ENCODE data around the gene KRTAP5-4. TPM values are rescaled to one million over a fixed set of nuclear protein-coding genes. Genes with fewer than 3 reads are reported as not detected.

Gene KRTAP5-4
- total RNA-seq, 1 donor from 2014 or later: not detected

GRCh38 chr11:1656670-1657069 lies 34.7 kb upstream of the KRTAP5-4 start:
- Histone ChIP-seq H3K27me3 (ENCODE audit: insufficient read depth, low read length) (peaks cover 17% of the 10 kb centered on the region), H2AFZ (ENCODE audit: low read depth, low read length) (no peak overlapping the region), H3K4me2 (ENCODE audit: low read length) (no peak overlapping the region), H3K4me1 (ENCODE audit: insufficient read depth, low read length) (no peaks in the 10 kb centered on the region), H3K9me3 (ENCODE audit: insufficient read depth, low read depth, low read length) (no peaks in the 10 kb centered on the region), H3K79me2 (ENCODE audit: insufficient read depth, low read length) (no peaks in the 10 kb centered on the region), H3K4me3 (ENCODE audit: insufficient read depth, low read depth, low read length) (no peak overlapping the region), H3K27ac (ENCODE audit: low read depth, low read length) (no peak overlapping the region), H3K36me3 (ENCODE audit: insufficient read depth, low read length) (no peaks in the 10 kb centered on the region), H4K20me1 (ENCODE audit: insufficient read depth, low read length) (no peaks in the 10 kb centered on the region), H3K9ac (ENCODE audit: low read length) (no peak overlapping the region)
- H3K9me3 Mint-ChIP-seq (ENCODE audit: unreplicated experiment): no peaks in the 10 kb centered on the region
- no peak overlapping the region for H3K27ac Mint-ChIP-seq (ENCODE audit: unreplicated experiment)
- peaks cover 3% of the 10 kb centered on the region for H3K36me3 Mint-ChIP-seq (ENCODE audit: low read depth, unreplicated experiment)
- H3K27me3 Mint-ChIP-seq (ENCODE audit: low read depth, unreplicated experiment): peaks cover 61% of the 10 kb centered on the region
- no peak overlapping the region for H3K4me3 Mint-ChIP-seq (ENCODE audit: unreplicated experiment)
- TF ChIP-seq EZH2 (IDR thresholded peaks at IDR 0.05; ENCODE audit: insufficient read depth, low read length) (no peak), CTCF (IDR thresholded peaks at IDR 0.05; ENCODE audit: insufficient read depth, low read depth, low read length) (no peak)
- FAIRE-seq (no peak), DNase-seq (ENCODE audit: low read depth) (no peak)
- no peaks in the 10 kb centered on the region for H3K4me1 Mint-ChIP-seq (ENCODE audit: low read depth, unreplicated experiment)

- Histone ChIP-seq H3K36me3 (ENCODE audit: insufficient read depth, low read length) (no peaks in the 10 kb centered on the region), H3K4me3 (ENCODE audit: insufficient read depth, low read depth, low read length) (no peak overlapping the region), H3K9ac (ENCODE audit: low read length) (no peak overlapping the region), H2AFZ (ENCODE audit: low read depth, low read length) (no peak overlapping the region), H3K4me2 (ENCODE audit: low read length) (no peak overlapping the region), H4K20me1 (ENCODE audit: insufficient read depth, low read length) (no peaks in the 10 kb centered on the region), H3K79me2 (ENCODE audit: insufficient read depth, low read length) (no peaks in the 10 kb centered on the region), H3K9me3 (ENCODE audit: insufficient read depth, low read depth, low read length) (no peaks in the 10 kb centered on the region), H3K27me3 (ENCODE audit: insufficient read depth, low read length) (peaks cover 18% of the 10 kb centered on the region), H3K27ac (ENCODE audit: low read depth, low read length) (no peak overlapping the region), H3K4me1 (ENCODE audit: insufficient read depth, low read length) (no peaks in the 10 kb centered on the region)
- Mint-ChIP-seq H3K4me3 (ENCODE audit: unreplicated experiment) (no peak overlapping the region), H3K36me3 (ENCODE audit: low read depth, unreplicated experiment) (peaks cover 3% of the 10 kb centered on the region), H3K9me3 (ENCODE audit: unreplicated experiment) (no peaks in the 10 kb centered on the region), H3K4me1 (ENCODE audit: low read depth, unreplicated experiment) (no peaks in the 10 kb centered on the region), H3K27ac (ENCODE audit: unreplicated experiment) (no peak overlapping the region), H3K27me3 (ENCODE audit: low read depth, unreplicated experiment) (peaks cover 64% of the 10 kb centered on the region)
- TF ChIP-seq CTCF (IDR thresholded peaks at IDR 0.05; ENCODE audit: insufficient read depth, low read depth, low read length) (no peak), EZH2 (IDR thresholded peaks at IDR 0.05; ENCODE audit: insufficient read depth, low read length) (no peak)
- FAIRE-seq (no peak), DNase-seq (ENCODE audit: low read depth) (no peak)
Measured at GRCh38 chr11:1656061-1656441, 34.1 kb upstream of the KRTAP5-4 start.

DNA sequence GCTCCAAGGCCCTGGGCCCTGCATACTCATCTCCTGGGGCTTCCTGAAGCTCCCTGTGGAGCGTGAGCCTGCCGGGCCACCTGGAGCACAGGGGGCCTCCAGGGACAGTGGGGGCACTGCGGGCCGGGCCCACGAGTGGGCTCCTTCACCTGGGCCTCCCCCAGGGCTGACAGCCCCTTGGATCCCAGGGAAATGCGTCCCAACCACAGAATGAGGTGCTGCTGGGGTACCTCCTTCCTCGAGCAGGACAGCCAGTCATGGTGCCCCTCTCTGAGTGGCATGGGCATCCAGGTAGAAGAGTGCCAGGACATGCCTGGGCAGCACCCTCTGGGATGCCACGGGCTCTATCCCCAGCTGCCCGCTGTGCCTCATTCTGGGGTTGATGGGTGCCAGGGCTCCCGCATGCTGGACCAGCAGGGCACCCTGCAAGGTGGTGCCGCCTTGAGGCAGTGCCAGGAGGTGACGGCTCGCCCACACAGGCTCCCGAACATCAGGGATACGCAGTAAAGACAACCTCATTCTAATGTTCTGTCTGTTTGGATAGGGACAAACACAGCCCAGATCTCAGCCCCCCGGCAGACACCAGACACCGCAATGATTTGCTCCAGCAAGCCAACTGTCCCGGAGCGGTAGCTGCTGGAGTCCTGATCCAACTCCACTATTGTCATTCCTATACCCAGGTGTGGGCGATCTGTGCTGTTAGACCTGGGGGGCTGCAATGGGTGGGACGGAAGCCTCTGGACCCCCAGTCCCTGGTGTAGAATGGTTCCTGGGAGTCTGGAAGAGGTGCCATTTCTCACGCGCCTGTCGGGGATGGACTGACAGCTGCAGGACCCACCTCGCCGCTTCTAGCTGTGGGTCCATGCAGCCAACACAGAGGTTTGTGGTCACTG lies 33.5 kb upstream of the KRTAP5-4 start:
- H3K27me3 Mint-ChIP-seq (ENCODE audit: low read depth, unreplicated experiment): peaks cover 67% of the 10 kb centered on the region
- no peak overlapping the region for H3K27ac Mint-ChIP-seq (ENCODE audit: unreplicated experiment)
- H3K9me3 Mint-ChIP-seq (ENCODE audit: unreplicated experiment): no peaks in the 10 kb centered on the region
- Histone ChIP-seq H3K9ac (ENCODE audit: low read length) (no peak overlapping the region), H2AFZ (ENCODE audit: low read depth, low read length) (no peak overlapping the region), H3K36me3 (ENCODE audit: insufficient read depth, low read length) (no peaks in the 10 kb centered on the region), H3K4me3 (ENCODE audit: insufficient read depth, low read depth, low read length) (no peak overlapping the region), H3K27ac (ENCODE audit: low read depth, low read length) (no peak overlapping the region), H3K9me3 (ENCODE audit: insufficient read depth, low read depth, low read length) (no peaks in the 10 kb centered on the region), H3K4me2 (ENCODE audit: low read length) (no peak overlapping the region), H3K4me1 (ENCODE audit: insufficient read depth, low read length) (no peaks in the 10 kb centered on the region), H3K79me2 (ENCODE audit: insufficient read depth, low read length) (no peaks in the 10 kb centered on the region), H4K20me1 (ENCODE audit: insufficient read depth, low read length) (no peaks in the 10 kb centered on the region), H3K27me3 (ENCODE audit: insufficient read depth, low read length) (peaks cover 18% of the 10 kb centered on the region)
- FAIRE-seq (no peak), DNase-seq (ENCODE audit: low read depth) (no peak)
- TF ChIP-seq CTCF (IDR thresholded peaks at IDR 0.05; ENCODE audit: insufficient read depth, low read depth, low read length) (no peak), EZH2 (IDR thresholded peaks at IDR 0.05; ENCODE audit: insufficient read depth, low read length) (no peak)
- no peaks in the 10 kb centered on the region for H3K4me1 Mint-ChIP-seq (ENCODE audit: low read depth, unreplicated experiment)
- no peak overlapping the region for H3K4me3 Mint-ChIP-seq (ENCODE audit: unreplicated experiment)
- peaks cover 3% of the 10 kb centered on the region for H3K36me3 Mint-ChIP-seq (ENCODE audit: low read depth, unreplicated experiment)

All from astrocyte (in vitro differentiated cells and primary cell).